NCI-H526 (cell line): ENCODE data around the gene CCL15.
A peak's percentile ranks its signal among the peaks of the same experiment; 100 is the strongest.
"Not testable (repeated sequence)": the region's sequence is repeated elsewhere in the genome, so short reads cannot be mapped to it uniquely, and the experiment has no call there.

Source experiments
- DNase-seq, 2 experiments: peaks; one replicate each; lab custom pipeline; 2025; lab: John Stamatoyannopoulos, UW

Gene CCL15, protein sequence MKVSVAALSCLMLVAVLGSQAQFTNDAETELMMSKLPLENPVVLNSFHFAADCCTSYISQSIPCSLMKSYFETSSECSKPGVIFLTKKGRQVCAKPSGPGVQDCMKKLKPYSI

DNA sequence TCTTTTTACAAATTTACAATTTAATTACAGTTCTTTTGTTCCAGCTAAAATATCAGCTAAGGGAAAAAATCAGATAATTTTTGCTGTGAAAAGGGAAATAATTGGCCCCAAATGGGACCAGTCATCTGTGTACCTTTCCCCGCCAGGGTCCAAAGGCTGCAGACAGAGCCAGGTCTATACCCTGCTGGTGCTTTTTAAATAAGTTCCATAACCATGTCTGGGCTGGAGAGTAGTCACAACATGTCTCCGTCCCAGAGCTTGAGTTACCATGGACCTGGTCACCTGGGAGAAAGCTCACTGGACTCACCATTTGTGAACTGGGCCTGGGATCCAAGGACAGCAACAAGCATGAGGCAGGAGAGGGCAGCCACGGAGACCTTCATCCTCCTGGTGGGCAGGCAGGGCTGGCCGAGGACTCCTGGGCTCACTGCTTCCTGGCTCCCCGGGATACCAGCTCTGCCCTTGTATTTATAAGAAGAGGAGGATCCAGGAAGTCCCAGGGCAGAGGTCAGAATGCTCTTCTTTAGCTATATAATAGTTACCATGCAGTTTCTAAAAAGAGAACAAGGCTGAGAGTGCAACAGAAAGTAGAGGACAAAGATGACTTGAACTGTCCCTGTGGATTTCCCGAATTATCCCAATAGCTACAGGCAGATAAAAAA lies at the start of gene CCL15:
CCL15 (minus strand) TSS at position 444 of the 662 bp plus-strand sequence; CDS start at position 383, 61 bp downstream.
- no peak for DNase-seq

DNA sequence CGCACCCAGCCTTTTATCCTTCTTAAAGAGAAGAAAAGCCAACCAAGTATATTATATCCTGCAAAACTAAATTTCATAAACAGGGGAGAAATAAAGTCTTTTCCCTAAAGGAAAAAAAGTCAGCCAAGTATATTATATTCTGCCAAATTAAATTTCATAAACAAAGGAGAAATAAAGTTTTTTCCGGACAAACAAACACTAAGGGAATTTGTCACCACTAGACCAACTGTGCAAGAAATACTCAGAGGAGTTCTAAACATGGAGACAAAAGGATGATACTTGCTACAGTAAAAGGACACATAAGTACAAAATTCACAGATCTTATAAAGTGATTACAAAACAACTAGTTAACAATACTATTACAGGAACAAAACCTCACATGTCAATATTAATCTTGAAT lies 48.3 kb upstream of the CCL15 start:
- DNase-seq: no peak

DNA sequence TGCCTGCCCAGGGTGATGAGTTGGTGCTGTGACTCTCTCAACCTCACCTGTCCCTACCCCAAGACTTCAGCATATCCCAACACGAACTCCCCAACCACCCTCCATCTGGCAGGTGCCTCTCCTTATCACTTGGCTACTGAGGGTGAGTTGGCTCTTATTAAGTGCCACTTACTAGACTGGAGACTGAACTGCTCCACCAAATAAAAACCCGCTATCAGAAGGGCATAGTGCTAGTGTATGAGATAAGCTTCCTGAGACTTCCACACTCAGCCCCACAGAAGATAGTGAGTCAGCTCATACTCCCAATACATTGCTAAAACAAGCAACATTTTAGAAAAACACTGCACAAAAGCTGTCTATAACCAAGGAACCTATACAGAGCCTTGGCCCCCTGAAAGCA lies 46.7 kb upstream of the CCL15 start:
- DNase-seq: no peak

DNA sequence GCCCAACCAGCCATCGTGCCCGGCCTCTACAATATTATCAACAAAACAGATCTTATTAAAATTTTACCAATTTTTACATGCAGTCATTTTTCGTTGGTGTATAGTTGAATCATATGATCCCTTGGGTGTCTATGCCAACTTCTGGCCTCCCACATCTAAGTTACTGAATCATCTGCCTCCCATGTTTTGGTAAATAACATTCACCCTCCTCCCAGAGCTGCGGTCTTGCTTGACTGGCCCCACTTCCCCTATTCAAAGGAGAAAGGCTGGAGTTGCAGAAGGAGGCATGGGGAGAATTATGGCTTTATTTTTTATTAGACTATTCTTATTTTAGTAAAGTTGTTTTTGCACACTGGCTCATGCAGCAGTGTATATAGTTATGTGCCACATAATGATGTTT lies 34.9 kb upstream of the CCL15 start:
- DNase-seq: no peak

DNA sequence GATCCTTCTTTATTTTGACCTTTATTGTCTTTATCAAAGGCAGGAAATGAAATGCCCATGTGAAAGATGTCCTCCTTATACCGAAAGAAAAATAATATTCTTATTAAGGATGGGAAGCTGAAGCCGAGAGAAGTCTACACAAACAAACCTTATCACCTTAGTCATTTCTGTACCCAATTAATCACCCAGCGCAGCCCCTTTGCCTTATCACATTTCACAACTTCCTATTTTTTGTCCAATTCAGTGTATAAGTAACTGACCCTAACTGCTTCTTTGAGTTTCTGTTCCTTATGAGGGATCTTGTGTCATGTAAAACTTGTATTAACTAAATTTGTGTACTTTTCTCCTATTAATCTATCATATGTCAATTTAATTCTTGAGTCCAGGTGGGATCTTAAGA lies 32.8 kb upstream of the CCL15 start:
- no peak for DNase-seq

DNA sequence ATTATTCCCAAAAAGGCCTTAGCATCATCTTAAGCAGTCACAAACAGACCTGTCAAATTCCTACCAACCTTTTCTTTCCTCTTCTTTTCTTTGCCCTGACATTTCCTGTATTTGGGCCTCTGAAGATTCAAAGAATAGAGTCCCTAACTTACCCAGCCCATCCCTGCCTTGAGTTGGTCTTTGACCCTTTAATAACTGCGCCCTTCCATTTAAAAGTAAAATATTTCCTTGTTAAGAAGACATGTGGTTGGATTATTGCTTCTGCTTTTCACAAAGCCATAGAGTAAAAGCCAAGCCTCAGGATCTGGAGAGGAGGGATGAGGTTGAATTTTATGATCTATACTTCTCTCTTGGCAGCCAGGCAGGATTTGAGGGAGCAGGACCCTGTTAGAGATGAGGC lies 29.6 kb upstream of the CCL15 start:
- no peak for DNase-seq

DNA sequence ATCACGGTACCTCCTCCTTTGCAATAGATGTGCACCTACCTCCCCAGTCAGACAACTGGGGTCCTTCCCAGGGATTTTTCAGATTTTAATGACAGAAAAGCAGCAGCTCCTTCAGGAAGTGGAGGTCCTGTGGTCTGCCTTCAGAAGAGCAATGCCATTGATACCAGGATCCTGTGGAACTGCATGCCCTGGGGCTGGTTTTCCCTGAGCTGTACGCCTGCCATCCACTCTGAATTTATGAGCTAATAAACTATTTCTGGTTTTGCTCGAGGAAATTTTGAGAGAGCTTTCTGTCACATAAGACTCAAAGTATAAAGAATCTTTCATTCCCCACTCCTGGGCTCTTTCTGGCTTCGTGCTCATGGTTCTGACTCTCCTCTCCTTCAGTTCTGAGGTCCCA lies 26.4 kb upstream of the CCL15 start:
- no peak for DNase-seq

DNA sequence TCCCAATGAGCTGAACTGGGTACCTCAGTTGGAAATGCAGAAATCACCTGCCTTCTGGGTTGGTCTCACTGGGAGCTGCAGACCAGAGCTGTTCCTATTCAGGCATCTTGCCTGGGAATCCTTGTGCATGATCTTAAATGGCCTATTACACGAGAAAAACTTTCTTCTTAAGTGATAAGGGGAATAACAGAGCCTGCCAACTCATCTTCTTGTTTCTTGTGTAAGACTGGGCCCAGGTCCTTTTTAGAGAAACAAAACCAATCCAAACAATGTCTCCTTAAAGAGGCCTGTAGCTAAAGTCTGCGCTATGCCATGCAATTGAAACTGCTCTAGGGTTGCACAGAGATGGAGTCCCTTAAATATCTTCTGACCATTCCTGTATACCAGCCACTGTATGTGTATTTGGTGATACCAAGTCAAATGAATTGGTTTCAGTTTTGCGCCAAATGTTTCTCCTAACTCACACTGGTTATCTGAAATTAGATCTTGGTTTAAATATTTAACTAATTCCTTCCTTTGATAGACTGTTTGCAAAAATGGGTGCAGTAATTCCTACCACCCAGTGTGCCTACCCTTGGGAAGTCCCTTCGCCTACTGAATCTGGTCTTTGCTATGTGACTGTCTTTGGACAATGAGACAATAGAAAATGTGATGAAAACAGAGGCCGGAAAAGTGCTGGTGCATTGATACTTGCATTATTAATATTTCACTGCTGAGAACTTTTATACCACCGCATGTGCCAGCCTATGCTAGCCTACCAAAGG lies 22.9 kb upstream of the CCL15 start:
- no peak for DNase-seq

DNA sequence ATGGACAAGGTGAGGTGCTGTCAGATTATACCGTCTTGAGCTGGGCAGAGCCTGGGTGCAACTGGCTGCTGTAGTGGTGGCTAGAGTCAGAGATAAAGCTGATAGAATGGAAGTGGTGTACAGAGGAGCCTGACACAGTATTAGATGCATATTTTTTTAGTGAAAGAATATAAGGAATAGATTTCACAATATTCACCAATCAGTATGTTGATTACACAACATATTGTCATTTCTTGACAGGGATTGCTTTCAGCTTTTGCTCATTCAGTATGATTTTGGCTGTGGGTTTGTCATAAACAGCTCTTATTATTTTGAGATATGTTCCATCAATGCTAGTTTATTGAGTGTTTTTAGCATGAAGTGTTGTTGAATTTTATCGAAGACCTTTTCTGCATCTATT lies 18.1 kb upstream of the CCL15 start:
- no peak for DNase-seq

DNA sequence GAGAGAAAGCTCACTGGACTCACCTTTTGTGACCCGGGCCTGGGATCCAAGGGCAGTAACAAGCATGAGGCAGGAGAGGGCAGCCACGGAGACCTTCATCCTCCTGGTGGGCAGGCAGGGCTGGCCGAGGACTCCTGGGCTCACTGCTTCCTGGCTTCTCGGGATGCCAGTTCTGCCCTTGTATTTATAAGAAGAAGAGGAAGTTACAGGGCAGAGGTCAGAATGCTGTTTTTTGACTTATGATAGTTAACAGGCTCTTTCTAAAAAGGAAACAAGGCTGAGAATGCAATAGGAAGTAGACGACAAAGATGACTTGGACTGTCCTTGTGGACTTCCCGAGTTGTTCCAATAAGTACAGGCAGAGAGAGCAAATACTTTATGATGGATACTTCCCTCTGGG lies 16.4 kb upstream of the CCL15 start, which contains the start of gene CCL23:
CCL23 (minus strand) TSS at position 174 of the 400 bp plus-strand sequence; CDS start at position 99, 75 bp downstream.
- DNase-seq: no peak

DNA sequence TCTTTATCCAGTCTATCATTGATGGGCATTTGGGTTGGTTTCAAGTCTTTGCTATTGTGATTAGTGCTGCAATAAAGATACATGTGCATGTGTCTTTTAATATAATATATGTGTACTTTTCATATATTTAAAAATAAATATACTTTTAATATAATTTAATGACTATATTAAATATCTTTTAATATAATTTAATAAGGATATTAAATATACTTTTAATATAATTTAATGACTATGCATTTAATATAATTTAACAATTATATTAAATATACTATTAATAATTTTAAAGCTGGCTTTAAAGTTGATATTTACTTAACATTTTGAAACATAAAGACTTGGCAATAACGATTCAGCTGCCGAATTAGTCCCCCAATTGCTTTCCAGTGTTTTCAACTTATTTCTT lies 15.2 kb upstream of the CCL15 start:
- no peak for DNase-seq

DNA sequence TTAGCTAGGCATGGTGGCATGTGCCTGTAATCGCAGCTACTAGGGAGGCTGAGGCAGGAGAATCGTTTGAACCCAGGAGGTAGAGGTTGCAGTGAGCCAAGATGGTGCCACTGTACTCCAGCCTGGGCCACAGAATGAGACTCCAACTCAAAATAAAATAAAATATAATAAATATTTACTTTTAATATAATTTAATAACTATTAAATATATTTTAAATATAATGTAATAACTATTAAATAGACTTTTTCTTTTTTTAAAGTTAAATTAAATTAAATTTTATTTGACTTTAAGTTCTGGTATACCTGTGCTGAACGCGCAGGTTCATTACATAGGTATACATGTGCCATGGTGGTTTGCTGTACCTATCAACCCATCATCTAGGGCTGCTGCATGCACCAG lies 14.5 kb upstream of the CCL15 start:
- not testable (repeated sequence) for DNase-seq

DNA sequence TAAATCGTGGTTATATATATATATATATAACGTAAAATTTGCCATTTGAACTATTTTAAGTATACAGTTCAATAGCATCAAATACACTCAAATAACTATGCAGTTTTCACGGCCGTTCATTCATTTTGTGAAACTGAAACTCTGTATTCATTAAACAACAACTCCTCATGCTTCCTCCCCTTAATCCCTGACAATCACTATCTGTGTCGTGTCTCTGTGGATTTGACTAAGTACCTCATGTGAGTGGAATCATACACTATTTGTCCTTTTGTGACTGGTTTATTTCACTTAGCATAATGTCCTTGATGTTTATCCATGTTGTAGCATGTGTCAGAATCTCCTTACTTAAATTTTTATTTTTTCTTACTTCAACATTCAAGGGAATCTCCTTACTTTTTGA lies 13.6 kb upstream of the CCL15 start:
- no peak for DNase-seq

DNA sequence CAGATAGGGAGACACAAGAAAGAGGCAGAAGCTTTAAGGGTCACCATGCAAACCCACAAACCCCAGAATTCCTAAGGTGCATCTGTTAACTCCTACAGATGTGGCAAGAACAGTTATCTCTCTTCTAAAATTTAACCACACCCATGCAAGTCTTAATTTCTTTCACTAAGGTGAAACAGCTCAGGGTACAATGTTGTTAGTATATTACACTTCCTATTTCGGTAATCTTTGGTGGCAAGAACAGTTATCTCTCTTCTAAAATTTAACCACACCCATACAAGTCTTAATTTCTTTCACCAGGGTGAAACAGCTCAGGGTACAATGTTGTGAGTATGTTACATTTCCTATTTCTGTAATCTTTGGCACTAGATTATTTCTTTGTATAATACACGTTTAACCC lies 9.8 kb upstream of the CCL15 start:
- no peak for DNase-seq

DNA sequence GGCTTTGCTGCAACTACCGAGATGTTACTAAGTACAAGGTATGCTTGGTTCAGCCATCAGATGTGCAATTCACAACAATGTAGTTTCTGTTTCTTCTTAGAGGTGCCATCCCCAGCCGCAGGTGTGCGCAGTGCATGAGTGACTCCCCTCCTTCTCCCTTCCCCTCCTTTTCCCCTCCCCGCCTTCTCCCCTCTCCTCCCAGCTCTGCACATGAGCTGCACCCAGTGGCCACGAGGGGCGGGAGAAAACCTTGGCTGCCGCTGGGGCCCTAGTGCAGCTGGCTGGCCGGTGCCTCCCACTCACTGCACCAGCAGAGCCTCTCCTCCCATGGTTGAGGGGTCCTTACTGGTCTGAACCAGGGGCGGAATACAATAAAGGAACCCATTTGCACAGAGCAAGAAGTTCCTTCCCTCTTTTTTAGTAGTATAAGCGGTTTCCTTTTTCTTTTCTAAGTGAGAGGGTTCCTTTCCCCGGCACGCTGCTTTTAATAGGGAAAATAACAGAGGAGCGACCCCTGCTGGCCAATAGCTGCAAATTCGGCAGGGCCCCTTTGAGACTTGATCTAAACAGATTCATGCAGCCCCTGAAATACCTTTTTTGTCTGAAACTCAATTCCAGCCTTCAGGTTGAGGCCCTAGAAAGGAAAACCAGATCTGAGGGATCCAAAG lies 7.8 kb upstream of the CCL15 start:
- DNase-seq: peak; percentile 14 to 79

DNA sequence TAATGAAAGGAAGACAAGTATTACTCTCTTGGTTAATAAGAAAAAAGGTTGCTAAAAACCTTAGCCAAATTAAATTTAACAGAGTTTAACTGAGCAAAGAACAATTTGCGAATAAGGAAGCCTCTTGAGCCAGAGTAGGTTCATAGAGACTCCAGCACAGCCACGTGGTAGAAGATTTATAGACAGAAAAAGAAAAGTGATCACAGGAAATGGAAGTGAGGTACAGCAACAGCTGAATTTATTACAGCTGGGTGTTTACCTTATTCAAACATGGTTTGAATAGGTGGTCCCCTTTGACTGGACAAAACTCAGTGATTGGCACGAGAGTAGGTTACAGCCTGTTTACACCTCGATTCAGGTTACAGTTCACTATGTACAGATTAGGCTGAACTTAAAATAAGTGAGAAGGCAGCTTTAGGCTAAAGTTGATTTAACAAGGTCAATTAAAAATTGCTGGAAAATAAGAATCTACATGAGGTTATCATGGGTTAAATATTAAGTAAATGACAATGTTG lies 3.3 kb upstream of the CCL15 start:
- DNase-seq: no peak

DNA sequence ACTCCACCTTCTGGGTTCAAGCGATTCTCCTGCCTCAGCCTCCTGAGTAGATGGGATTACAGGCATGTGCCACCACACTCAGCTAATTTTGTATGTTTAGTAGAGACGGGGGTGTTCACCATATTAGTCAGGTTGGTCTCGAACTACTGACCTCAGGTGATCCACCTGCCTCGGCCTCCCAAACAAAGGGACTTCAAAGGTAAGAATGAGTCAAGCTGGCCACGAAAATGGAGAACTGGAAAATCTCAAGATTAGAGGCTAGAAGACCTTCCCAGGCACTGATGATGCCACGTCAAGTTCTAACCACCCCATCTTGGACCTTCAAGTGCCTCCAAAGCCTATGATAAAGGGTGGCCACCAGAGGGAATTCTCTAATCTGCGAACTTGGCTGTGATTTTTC lies 1.3 kb upstream of the CCL15 start:
- DNase-seq: no peak

DNA sequence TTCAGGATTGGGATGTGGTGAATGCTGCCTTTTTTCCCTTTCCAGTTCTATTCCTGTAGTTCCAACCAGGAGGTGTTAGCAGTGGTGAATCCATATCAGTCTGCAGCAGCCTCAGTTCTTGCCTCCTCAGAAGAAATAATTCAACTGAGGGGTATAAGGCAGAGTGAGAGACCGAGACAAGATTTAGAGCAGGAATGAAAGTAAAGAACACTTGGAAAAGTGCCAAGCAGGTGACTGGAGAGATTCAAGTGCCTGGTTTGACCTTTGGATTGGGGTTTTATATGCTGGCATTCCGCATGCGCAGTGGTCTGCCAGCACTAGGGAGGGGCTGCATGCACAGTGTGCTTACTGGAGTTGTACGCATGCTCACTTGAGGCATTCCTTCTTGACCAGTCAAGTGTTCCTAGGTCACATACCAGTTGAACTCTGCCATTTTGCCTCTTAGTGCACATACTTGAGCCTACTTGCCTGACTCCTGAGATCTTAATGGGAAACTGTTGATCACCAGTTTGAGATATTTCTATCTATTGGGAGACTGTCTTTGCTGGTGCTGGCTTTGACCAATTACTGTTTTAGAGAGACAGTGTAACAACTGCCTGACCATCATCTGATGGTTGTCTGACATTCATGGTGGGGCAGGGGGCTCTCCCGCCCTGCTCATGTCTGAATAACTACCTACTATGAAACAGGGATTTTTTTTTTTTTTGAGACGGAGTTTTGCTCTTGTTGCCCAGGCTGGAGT lies 680 bp upstream of the CCL15 start:
- DNase-seq: no peak

DNA sequence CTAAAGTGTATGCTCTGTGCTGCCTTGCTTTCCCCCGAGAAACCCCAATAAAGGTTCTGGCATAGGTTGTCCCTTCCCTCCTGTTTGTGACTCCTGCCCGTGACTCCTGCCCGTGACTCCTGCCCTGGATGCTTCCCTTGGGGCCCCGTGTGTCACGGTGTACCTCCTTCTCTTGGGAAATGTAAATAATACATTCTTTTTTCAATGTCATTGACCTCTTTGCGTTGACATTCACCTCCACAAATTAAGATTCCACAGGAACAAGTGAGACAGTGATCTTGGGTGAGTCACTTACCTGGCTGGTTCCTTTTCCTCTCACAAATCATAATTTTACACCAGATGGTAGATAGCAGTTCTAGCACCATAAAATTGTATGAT lies 632 bp downstream of the CCL15 start:
- DNase-seq: no peak

DNA sequence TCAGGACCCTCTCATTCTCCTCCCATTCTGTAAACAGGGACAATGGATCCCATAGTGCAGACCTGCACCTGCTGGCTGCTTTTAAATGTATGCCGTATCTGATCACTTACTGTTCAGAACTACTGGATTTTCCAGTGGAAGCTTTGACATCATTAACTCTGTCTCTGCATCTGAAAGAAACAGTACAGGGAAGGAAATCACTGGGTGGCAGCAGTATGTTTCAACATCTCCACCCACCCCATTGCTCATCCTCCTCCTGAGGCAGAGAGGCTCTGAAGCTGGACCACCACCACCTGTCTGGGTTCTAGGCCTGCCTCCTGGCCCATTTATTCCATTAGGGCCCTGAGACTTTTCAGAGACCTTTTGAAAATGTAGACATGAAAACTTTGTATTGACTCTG lies 2.6 kb downstream of the CCL15 start:
- DNase-seq: no peak

DNA sequence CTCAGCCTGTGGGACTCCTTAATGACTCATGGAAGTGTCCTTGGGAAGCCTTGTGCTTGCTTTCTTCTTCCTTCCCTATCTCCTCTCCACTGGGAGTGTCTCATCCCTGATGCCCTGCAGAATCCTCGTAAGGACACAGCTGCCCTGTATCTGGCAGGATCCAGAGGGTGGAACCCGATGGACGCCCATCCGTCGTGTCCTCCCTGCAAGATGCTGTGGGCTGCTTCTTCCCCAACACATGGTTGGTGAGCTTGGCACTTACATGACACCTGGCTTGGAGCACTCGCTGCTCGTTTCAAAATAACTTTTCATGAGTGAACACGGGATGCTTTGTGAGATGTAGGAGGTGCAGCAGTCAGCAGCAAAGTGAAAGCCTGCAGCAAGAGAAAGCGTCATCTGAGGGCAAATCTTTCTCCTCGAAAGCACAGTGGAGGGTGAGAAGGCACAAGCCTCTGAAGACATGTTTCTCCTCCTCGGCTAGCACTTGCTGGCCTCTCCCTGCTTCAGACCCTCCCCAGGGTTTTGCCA lies 3.3 kb downstream of the CCL15 start:
- DNase-seq: no peak

DNA sequence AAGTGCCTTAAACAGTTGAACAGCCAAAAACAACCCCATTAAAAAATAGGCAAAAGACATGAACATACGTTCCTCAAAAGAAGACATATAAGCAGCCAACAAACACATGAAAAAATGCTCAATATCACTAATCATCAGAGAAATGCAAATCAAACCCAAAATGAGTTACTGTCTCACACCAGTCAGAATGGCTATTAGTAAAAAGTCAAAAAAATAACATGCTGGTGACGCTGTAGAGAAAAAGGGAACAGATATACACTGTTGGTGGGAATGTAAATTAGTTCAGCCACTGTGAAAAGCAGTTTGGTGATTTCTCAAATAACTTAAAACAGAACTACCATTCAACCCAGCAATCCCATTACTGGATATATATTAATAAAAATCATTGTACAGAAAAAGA lies 6.0 kb downstream of the CCL15 start:
- DNase-seq: not testable (repeated sequence)
